T-helper 17 cell (primary cell): Measurements from ENCODE around the gene FITM2. TPM values are rescaled to one million over a fixed set of nuclear protein-coding genes. Genes with fewer than 3 reads are reported as not detected.

Experiments used
- ATAC-seq: fragments of 150-1000 bp; cut with Tn5 transposase; 2 replicates; pipeline ENCODE4 v1.10.0; 2021; ENCODE audit warnings: mild to moderate bottlenecking, moderate library complexity
- DNase-seq, 3 donors: peaks; one replicate each; pipeline versions ENCODE4 v3.0.0 to v3.0.0-alpha.2; 2020 to 2021
- H3K9me3 ChIP-seq: one replicate; pipeline ENCODE4 v1.7.0; 2013; ENCODE audit warnings: low read length, mild to moderate bottlenecking; ENCODE audit not compliant: control insufficient read depth, poor library complexity, severe bottlenecking
- H3K27ac Mint-ChIP-seq: one replicate; pipeline ENCODE4 v1.8.0; 2022; ENCODE audit warnings: mild to moderate bottlenecking, moderate library complexity, mixed read lengths
- H3K27me3 Mint-ChIP-seq: one replicate; pipeline ENCODE4 v1.8.0; 2022; ENCODE audit warnings: mixed read lengths
- H3K36me3 Mint-ChIP-seq: one replicate; pipeline ENCODE4 v1.8.0; 2022; ENCODE audit warnings: low read depth, mixed read lengths
- H3K4me1 Mint-ChIP-seq: one replicate; pipeline ENCODE4 v1.8.0; 2022; ENCODE audit warnings: mild to moderate bottlenecking, mixed read lengths
- H3K4me3 Mint-ChIP-seq: one replicate; pipeline ENCODE4 v1.8.0; 2022; ENCODE audit warnings: mild to moderate bottlenecking, moderate library complexity, mixed read lengths
- total RNA-seq, 4 donors: library from RNA in 2 of 4; stranded (reverse) in 2 of 4; gene quantifications; one replicate each; pipeline ENCODE4 v1.2.3 and lab custom pipeline; 2022 to 2026

FITM2 gene
- total RNA-seq, 2 donors from 2014 or later, result 3.3 to 3.4 TPM

- H3K4me1 Mint-ChIP-seq, result peaks cover 9% of the 10 kb centered on the region
- no peak overlapping the region for H3K27ac Mint-ChIP-seq
- DNase-seq (no peak), ATAC-seq (no peak)
- peaks cover 7% of the 10 kb centered on the region for H3K36me3 Mint-ChIP-seq
- H3K9me3 ChIP-seq, result no peaks in the 10 kb centered on the region
- H3K4me3 Mint-ChIP-seq, result no peak overlapping the region
- peaks cover 11% of the 10 kb centered on the region for H3K27me3 Mint-ChIP-seq
These were observed 54.0 kb downstream of the FITM2 start for GRCh38 chr20:44256961-44257360.

- H3K9me3 ChIP-seq, result no peaks in the 10 kb centered on the region
- Mint-ChIP-seq H3K36me3 (peaks cover 8% of the 10 kb centered on the region), H3K4me1 (peaks cover 4% of the 10 kb centered on the region), H3K27me3 (peaks cover 14% of the 10 kb centered on the region), H3K4me3 (no peak overlapping the region), H3K27ac (no peak overlapping the region)
- DNase-seq, result no peak
- no peak for ATAC-seq
These were observed 55.1 kb downstream of the FITM2 start for GRCh38 chr20:44255942-44256341.

GRCh38 chr20:44254073-44254472, 56.9 kb downstream of the FITM2 start:
- no peaks in the 10 kb centered on the region for H3K9me3 ChIP-seq
- no peak overlapping the region for H3K4me3 Mint-ChIP-seq
- H3K4me1 Mint-ChIP-seq, result no peaks in the 10 kb centered on the region
- no peak for DNase-seq
- H3K27me3 Mint-ChIP-seq, result peaks cover 20% of the 10 kb centered on the region
- peaks cover 10% of the 10 kb centered on the region for H3K36me3 Mint-ChIP-seq
- no peak overlapping the region for H3K27ac Mint-ChIP-seq
- no peak for ATAC-seq

- H3K4me3 Mint-ChIP-seq, result no peak overlapping the region
- peaks cover 10% of the 10 kb centered on the region for H3K36me3 Mint-ChIP-seq
- H3K4me1 Mint-ChIP-seq, result no peaks in the 10 kb centered on the region
- peaks cover 23% of the 10 kb centered on the region for H3K27me3 Mint-ChIP-seq
- H3K27ac Mint-ChIP-seq, result no peak overlapping the region
- DNase-seq, result no peak
- ATAC-seq, result no peak
- H3K9me3 ChIP-seq, result no peaks in the 10 kb centered on the region
These were observed 57.5 kb downstream of the FITM2 start for GRCh38 chr20:44253528-44253927.

Other genes with a start within 250 kb of the FITM2 start
- not detected for gene JPH2, start 124.0 kb downstream of the FITM2 start, total RNA-seq
- 100 to 1,000 TPM in 1 of 2 donors, 10 to 100 TPM in 1; 88.5 to 103 TPM for gene OSER1, start 100.4 kb downstream of the FITM2 start, total RNA-seq
- gene GDAP1L1, start 63.9 kb downstream of the FITM2 start, total RNA-seq, result not detected
- not detected for gene R3HDML, start 25.8 kb upstream of the FITM2 start, total RNA-seq
- not detected for gene HNF4A, start 44.5 kb upstream of the FITM2 start, total RNA-seq
- gene TTPAL, start 164.7 kb upstream of the FITM2 start, total RNA-seq, result 10 to 100 TPM; 11.1 to 11.7 TPM
- gene SERINC3, start 210.9 kb upstream of the FITM2 start, total RNA-seq, result 10 to 100 TPM; 62.8 to 76.2 TPM